H9 (cell line): ENCODE results near the gene PRR20C. TPM values are rescaled to one million over a fixed set of nuclear protein-coding genes. Genes with fewer than 3 reads are reported as not detected.

Source experiments
- DNase-seq: peaks from one replicate; pipeline ENCODE4 v3.0.0-alpha.2; 2017
- H2AFZ ChIP-seq: one replicate; pipeline ENCODE4 v1.6.1; 2013; ENCODE audit warnings: mild to moderate bottlenecking, low read length, control low read depth, moderate library complexity
- H2AK5ac ChIP-seq: 2 replicates; pipeline ENCODE4 v1.6.1; 2013; ENCODE audit warnings: low read length, control low read depth, mixed read lengths; ENCODE audit not compliant: insufficient read length
- H2BK120ac ChIP-seq: one replicate; pipeline ENCODE4 v1.6.1; 2013; ENCODE audit warnings: low read depth, mild to moderate bottlenecking, low read length, control low read depth, inconsistent platforms; ENCODE audit not compliant: poor library complexity, severe bottlenecking
- H2BK12ac ChIP-seq: 2 replicates; pipeline ENCODE4 v1.6.1; 2013; ENCODE audit warnings: low read length, control low read depth, mixed read lengths, low read depth; ENCODE audit not compliant: insufficient read length
- H2BK15ac ChIP-seq: 2 replicates; pipeline ENCODE4 v1.6.1; 2013; ENCODE audit warnings: low read depth, low read length, control low read depth
- H2BK20ac ChIP-seq: one replicate; pipeline ENCODE4 v1.6.1; 2013; ENCODE audit warnings: low read depth, mild to moderate bottlenecking, low read length, control low read depth, inconsistent platforms; ENCODE audit not compliant: poor library complexity, severe bottlenecking
- H2BK5ac ChIP-seq: 2 replicates; pipeline ENCODE4 v1.6.1; 2013; ENCODE audit warnings: low read length, control low read depth, mixed read lengths; ENCODE audit not compliant: insufficient read length
- H3K14ac ChIP-seq: 2 replicates; pipeline ENCODE4 v1.6.1; 2013; ENCODE audit warnings: low read length, control low read depth; ENCODE audit not compliant: insufficient read depth
- H3K18ac ChIP-seq: 2 replicates; pipeline ENCODE4 v1.6.1; 2013; ENCODE audit warnings: low read depth, mild to moderate bottlenecking, mixed read lengths, low read length, control low read depth; ENCODE audit not compliant: insufficient read length
- H3K23ac ChIP-seq: 2 replicates; pipeline ENCODE4 v1.6.1; 2013; ENCODE audit warnings: low read length, control low read depth, mixed read lengths, low read depth; ENCODE audit not compliant: insufficient read length
- H3K23me2 ChIP-seq: 2 replicates; pipeline ENCODE4 v1.6.1; 2013; ENCODE audit warnings: low read depth, mild to moderate bottlenecking, mixed read lengths, low read length, control low read depth; ENCODE audit not compliant: insufficient read length, poor library complexity, severe bottlenecking
- H3K27ac ChIP-seq: 2 replicates; pipeline ENCODE4 v1.5.1; 2013; ENCODE audit warnings: low read length, control low read depth, mixed read lengths, low read depth; ENCODE audit not compliant: insufficient read length
- H3K27me3 ChIP-seq: 2 replicates; pipeline ENCODE4 v1.6.1; 2013; ENCODE audit warnings: low read length, control low read depth, inconsistent platforms; ENCODE audit not compliant: insufficient read depth
- H3K4ac ChIP-seq: 2 replicates; pipeline ENCODE4 v1.6.1; 2013; ENCODE audit warnings: low read depth, mild to moderate bottlenecking, control low read depth, inconsistent platforms, low read length, moderate library complexity
- H3K4me1 ChIP-seq: 2 replicates; pipeline ENCODE4 v1.6.1; 2013; ENCODE audit warnings: low read length, control low read depth, inconsistent platforms; ENCODE audit not compliant: insufficient read depth
- H3K4me2 ChIP-seq: 2 replicates; pipeline ENCODE4 v1.6.1; 2013; ENCODE audit warnings: low read length, control low read depth, mixed read lengths; ENCODE audit not compliant: insufficient read length, insufficient read depth
- H3K56ac ChIP-seq: 2 replicates; pipeline ENCODE4 v1.6.1; 2013; ENCODE audit warnings: low read depth, mild to moderate bottlenecking, mixed read lengths, low read length, control low read depth; ENCODE audit not compliant: insufficient read length
- H3K79me1 ChIP-seq: 2 replicates; pipeline ENCODE4 v1.6.1; 2013; ENCODE audit warnings: low read depth, mild to moderate bottlenecking, moderate library complexity, low read length, control low read depth, inconsistent platforms; ENCODE audit not compliant: insufficient read depth, poor library complexity, severe bottlenecking
- H3K79me2 ChIP-seq: 2 replicates; pipeline ENCODE4 v1.6.1; 2013; ENCODE audit warnings: low read length, control low read depth, inconsistent platforms; ENCODE audit not compliant: insufficient read depth
- H3K9ac ChIP-seq: 2 replicates; pipeline ENCODE4 v1.6.1; 2013; ENCODE audit warnings: low read length, control low read depth, mixed read lengths; ENCODE audit not compliant: insufficient read length; ENCODE audit errors: extremely low read depth
- H3K9me3 ChIP-seq: one replicate; pipeline ENCODE4 v1.6.1; 2013; ENCODE audit warnings: low read depth, low read length, inconsistent platforms; ENCODE audit not compliant: control insufficient read depth
- H3T11ph ChIP-seq: one replicate; pipeline ENCODE4 v1.6.1; 2013; ENCODE audit warnings: mild to moderate bottlenecking, low read length, control low read depth, inconsistent platforms
- H4K20me1 ChIP-seq: one replicate; pipeline ENCODE4 v1.6.1; 2013; ENCODE audit not compliant: control insufficient read depth, insufficient read length, insufficient read depth
- H4K5ac ChIP-seq: 2 replicates; pipeline ENCODE4 v1.6.1; 2013; ENCODE audit warnings: low read depth, mild to moderate bottlenecking, mixed read lengths, low read length, control low read depth; ENCODE audit not compliant: insufficient read length
- H4K8ac ChIP-seq: replicated peaks from 2 replicates; pipeline ENCODE4 v1.6.1; 2013; ENCODE audit warnings: low read length, control low read depth, mixed read lengths, low read depth; ENCODE audit not compliant: insufficient read length
- H4K91ac ChIP-seq: 2 replicates; pipeline ENCODE4 v1.6.1; 2013; ENCODE audit warnings: low read depth, mild to moderate bottlenecking, moderate library complexity, mixed read lengths, low read length, control low read depth; ENCODE audit not compliant: insufficient read length
- H3K27ac Mint-ChIP-seq, 3 experiments: 2 replicates in 2 of 3; 3 replicates in 1 of 3; pipeline ENCODE4 v1.8.0; 2020 to 2021; ENCODE audit warnings: mixed read lengths in 3 of 3, mild to moderate bottlenecking in 1 of 3, moderate library complexity in 1 of 3
- H3K27me3 Mint-ChIP-seq: 2 replicates; pipeline ENCODE4 v1.8.0; 2021; ENCODE audit warnings: low read depth, mild to moderate bottlenecking, moderate library complexity, mixed read lengths
- H3K36me3 Mint-ChIP-seq, 3 experiments: 2 replicates in 2 of 3; 3 replicates in 1 of 3; pipeline ENCODE4 v1.8.0; 2020 to 2021; ENCODE audit warnings: low read depth in 3 of 3, mixed read lengths in 3 of 3; ENCODE audit not compliant: insufficient read depth in 1 of 3
- H3K4me1 Mint-ChIP-seq, 2 experiments: 2 replicates each; pipeline ENCODE4 v1.8.0; 2020; ENCODE audit warnings: mixed read lengths in 2 of 2
- H3K4me3 Mint-ChIP-seq, 2 experiments: 2 replicates in 1 of 2; 3 replicates in 1 of 2; pipeline ENCODE4 v1.8.0; 2020 to 2021; ENCODE audit warnings: mild to moderate bottlenecking in 2 of 2, mixed read lengths in 2 of 2, moderate library complexity in 1 of 2
- H3K9me3 Mint-ChIP-seq, 2 experiments: 2 replicates in 1 of 2; 3 replicates in 1 of 2; pipeline ENCODE4 v1.8.0; 2020; ENCODE audit warnings: mild to moderate bottlenecking in 2 of 2, mixed read lengths in 2 of 2, moderate library complexity in 1 of 2
- WGBS: extraction: QIAGEN DNeasy Blood & Tissue Kit; methylation state at CpG from one replicate; pipeline ENCODE4 v1.1.7; 2013; ENCODE audit warnings: missing lambda C conversion rate, low lambda C conversion rate, mixed read lengths; ENCODE audit not compliant: insufficient read length; ENCODE audit errors: extremely low coverage; 5-methylcytosine and 5-hydroxymethylcytosine counted together
- total RNA-seq: library from RNA; stranded (reverse); gene quantifications from 2 replicates; pipeline ENCODE4 v1.2.1, GENCODE V29; 2021
- TF ChIP-seq, protein P1 (sequence below): fragments of 200-600 bp; sonication (generic); conservative IDR thresholded peaks from 3 replicates; pipeline ENCODE4 v1.8.0; 2021; ENCODE audit warnings: antibody characterized with exemption, mild to moderate bottlenecking

The PRR20C gene
- total RNA-seq, 1 experiment from 2014 or later: not detected

DNA sequence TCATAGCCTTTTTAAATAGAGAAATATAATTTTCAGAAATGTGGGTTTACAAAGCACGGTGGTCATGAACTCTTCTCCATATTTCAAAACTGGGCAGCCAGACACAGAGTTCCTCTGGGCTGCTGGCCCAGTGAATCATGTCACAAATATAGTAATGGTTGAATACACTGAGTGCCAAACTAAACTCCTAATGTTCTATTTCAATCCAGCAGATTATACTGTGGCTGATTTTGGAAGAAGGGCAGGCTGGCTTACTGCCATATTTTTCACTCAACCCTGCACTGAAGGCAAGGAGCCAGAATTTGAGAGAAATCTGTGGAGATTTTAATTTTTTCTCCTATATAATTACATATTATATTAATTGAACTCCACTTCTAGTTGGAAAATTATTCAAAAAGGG, 30.2 kb upstream of the PRR20C start:
- Histone ChIP-seq H3K4me1 (no peaks in the 10 kb centered on the region), H3K9me3 (no peaks in the 10 kb centered on the region), H3T11ph (no peak overlapping the region), H3K27me3 (no peaks in the 10 kb centered on the region), H2AK5ac (no peak overlapping the region), H2BK15ac (no peak overlapping the region), H3K4ac (no peak overlapping the region), H3K14ac (no peak overlapping the region), H3K18ac (no peak overlapping the region), H4K91ac (no peak overlapping the region), H2AFZ (no peak overlapping the region), H3K4me2 (no peak overlapping the region), H3K79me1 (no peaks in the 10 kb centered on the region), H4K5ac (no peak overlapping the region), H3K23me2 (no peaks in the 10 kb centered on the region), H2BK5ac (no peak overlapping the region), H3K9ac (no peak overlapping the region), H2BK120ac (no peak overlapping the region), H4K8ac (no peak overlapping the region), H2BK20ac (no peak overlapping the region), H3K27ac (no peak overlapping the region), H3K79me2 (no peaks in the 10 kb centered on the region), H3K23ac (no peak overlapping the region), H2BK12ac (no peak overlapping the region), H4K20me1 (no peaks in the 10 kb centered on the region), H3K56ac (no peak overlapping the region)
- H3K4me3 Mint-ChIP-seq: no peak overlapping the region
- H3K9me3 Mint-ChIP-seq: no peaks in the 10 kb centered on the region
- no peak for DNase-seq
- no peaks in the 10 kb centered on the region for H3K4me1 Mint-ChIP-seq
- H3K36me3 Mint-ChIP-seq: no peaks in the 10 kb centered on the region
- H3K27ac Mint-ChIP-seq: no peak overlapping the region
- WGBS: no CpG with 5 or more reads among the region's 1 CpG
- no peaks in the 10 kb centered on the region for H3K27me3 Mint-ChIP-seq
- TF ChIP-seq, protein P1, sequence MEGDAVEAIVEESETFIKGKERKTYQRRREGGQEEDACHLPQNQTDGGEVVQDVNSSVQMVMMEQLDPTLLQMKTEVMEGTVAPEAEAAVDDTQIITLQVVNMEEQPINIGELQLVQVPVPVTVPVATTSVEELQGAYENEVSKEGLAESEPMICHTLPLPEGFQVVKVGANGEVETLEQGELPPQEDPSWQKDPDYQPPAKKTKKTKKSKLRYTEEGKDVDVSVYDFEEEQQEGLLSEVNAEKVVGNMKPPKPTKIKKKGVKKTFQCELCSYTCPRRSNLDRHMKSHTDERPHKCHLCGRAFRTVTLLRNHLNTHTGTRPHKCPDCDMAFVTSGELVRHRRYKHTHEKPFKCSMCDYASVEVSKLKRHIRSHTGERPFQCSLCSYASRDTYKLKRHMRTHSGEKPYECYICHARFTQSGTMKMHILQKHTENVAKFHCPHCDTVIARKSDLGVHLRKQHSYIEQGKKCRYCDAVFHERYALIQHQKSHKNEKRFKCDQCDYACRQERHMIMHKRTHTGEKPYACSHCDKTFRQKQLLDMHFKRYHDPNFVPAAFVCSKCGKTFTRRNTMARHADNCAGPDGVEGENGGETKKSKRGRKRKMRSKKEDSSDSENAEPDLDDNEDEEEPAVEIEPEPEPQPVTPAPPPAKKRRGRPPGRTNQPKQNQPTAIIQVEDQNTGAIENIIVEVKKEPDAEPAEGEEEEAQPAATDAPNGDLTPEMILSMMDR: no peak
